ENCODE data around the gene TNFSF18. TPM values are rescaled to one million over a fixed set of nuclear protein-coding genes. Genes with fewer than 3 reads are reported as not detected.

TNFSF18 gene
- total RNA-seq, 1 experiment from 2014 or later, result not detected

DNA sequence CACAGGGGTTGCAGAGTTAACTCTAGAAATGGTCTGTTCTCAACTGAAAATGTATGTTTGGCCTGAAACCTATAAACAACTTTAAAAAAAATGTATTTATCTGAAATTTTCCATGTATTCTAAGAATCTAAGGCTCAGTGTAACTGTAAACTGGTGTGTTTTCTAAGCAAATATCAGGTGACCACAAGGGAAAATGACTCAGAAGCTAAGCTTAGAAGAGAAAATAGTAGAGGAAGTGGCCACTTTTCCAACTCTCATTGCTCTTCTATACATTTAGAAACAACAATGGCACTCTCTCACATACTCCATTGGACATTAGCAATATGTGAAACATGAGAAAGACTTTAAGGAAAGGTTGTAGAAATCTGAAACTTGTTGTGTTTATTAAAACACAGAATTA lies 7.5 kb downstream of the TNFSF18 start (continued):
- TF ChIP-seq, protein P1, sequence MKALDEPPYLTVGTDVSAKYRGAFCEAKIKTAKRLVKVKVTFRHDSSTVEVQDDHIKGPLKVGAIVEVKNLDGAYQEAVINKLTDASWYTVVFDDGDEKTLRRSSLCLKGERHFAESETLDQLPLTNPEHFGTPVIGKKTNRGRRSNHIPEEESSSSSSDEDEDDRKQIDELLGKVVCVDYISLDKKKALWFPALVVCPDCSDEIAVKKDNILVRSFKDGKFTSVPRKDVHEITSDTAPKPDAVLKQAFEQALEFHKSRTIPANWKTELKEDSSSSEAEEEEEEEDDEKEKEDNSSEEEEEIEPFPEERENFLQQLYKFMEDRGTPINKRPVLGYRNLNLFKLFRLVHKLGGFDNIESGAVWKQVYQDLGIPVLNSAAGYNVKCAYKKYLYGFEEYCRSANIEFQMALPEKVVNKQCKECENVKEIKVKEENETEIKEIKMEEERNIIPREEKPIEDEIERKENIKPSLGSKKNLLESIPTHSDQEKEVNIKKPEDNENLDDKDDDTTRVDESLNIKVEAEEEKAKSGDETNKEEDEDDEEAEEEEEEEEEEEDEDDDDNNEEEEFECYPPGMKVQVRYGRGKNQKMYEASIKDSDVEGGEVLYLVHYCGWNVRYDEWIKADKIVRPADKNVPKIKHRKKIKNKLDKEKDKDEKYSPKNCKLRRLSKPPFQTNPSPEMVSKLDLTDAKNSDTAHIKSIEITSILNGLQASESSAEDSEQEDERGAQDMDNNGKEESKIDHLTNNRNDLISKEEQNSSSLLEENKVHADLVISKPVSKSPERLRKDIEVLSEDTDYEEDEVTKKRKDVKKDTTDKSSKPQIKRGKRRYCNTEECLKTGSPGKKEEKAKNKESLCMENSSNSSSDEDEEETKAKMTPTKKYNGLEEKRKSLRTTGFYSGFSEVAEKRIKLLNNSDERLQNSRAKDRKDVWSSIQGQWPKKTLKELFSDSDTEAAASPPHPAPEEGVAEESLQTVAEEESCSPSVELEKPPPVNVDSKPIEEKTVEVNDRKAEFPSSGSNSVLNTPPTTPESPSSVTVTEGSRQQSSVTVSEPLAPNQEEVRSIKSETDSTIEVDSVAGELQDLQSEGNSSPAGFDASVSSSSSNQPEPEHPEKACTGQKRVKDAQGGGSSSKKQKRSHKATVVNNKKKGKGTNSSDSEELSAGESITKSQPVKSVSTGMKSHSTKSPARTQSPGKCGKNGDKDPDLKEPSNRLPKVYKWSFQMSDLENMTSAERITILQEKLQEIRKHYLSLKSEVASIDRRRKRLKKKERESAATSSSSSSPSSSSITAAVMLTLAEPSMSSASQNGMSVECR (CRISPR knock-in tag; IDR thresholded peaks at IDR 0.05; ENCODE audit: borderline replicate concordance), result no peak
- TF ChIP-seq MYBL2 (CRISPR knock-in tag; IDR thresholded peaks at IDR 0.05), result no peak
- TF ChIP-seq PRRX2 (CRISPR knock-in tag; IDR thresholded peaks at IDR 0.05), result no peak
- TF ChIP-seq, protein P2, sequence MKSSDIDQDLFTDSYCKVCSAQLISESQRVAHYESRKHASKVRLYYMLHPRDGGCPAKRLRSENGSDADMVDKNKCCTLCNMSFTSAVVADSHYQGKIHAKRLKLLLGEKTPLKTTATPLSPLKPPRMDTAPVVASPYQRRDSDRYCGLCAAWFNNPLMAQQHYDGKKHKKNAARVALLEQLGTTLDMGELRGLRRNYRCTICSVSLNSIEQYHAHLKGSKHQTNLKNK (CRISPR knock-in tag; IDR thresholded peaks at IDR 0.05), result no peak
- TF ChIP-seq NR2C2 (CRISPR knock-in tag; IDR thresholded peaks at IDR 0.05), result no peak
- TF ChIP-seq NFATC4 (CRISPR knock-in tag; IDR thresholded peaks at IDR 0.05), result no peak
- TF ChIP-seq FOXP1 (CRISPR knock-in tag; IDR thresholded peaks at IDR 0.05; ENCODE audit: borderline replicate concordance), result no peak
- no peak for TF ChIP-seq SMAD3 (CRISPR knock-in tag; IDR thresholded peaks at IDR 0.05; ENCODE audit: borderline replicate concordance)
- TF ChIP-seq ZNF396 (CRISPR knock-in tag; IDR thresholded peaks at IDR 0.05; ENCODE audit: borderline replicate concordance), result no peak

DNA sequence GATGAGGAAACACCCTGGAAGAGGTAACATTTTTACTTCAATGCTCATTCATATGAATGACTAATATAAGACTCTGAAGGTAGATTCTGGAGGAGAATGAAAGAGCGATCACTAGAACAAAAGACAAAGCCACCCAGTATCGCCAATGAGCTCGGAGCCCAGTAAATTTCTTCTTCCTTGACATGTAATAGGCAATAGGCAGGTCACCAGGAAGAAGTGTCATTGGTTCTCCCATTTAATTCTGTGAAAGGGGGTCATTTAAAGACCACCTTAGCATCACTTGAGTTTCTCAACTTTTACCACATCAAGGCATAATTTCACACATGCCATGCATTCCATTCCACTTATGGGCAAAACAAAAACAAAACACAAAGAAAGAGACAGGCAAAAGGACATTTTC lies 7.9 kb downstream of the TNFSF18 start:
- H3K9me3 Mint-ChIP-seq, result no peaks in the 10 kb centered on the region
- ATAC-seq (no peak), DNase-seq (ENCODE audit: low spot score) (no peak)
- H3K27me3 Mint-ChIP-seq (ENCODE audit: low read depth), result no peaks in the 10 kb centered on the region
- H3K4me3 Mint-ChIP-seq, result no peak overlapping the region
- no peaks in the 10 kb centered on the region for H3K36me3 Mint-ChIP-seq
- peaks cover 5% of the 10 kb centered on the region; the same call in 1 of the 2 replicates for H3K4me1 Mint-ChIP-seq
- ChIA-PET POLR2A (no interaction called here), CTCF (no interaction called here)
- no peak overlapping the region for H3K27ac Mint-ChIP-seq
- TF ChIP-seq SMAD4 (CRISPR knock-in tag; IDR thresholded peaks at IDR 0.05) (no peak), ZNF671 (CRISPR knock-in tag; IDR thresholded peaks at IDR 0.05) (no peak), EMX1 (CRISPR knock-in tag; IDR thresholded peaks at IDR 0.05) (no peak), CREB1 (CRISPR knock-in tag; IDR thresholded peaks at IDR 0.05) (no peak), FOXJ3 (CRISPR knock-in tag; IDR thresholded peaks at IDR 0.05; ENCODE audit: borderline replicate concordance) (no peak), ZBTB21 (CRISPR knock-in tag; IDR thresholded peaks at IDR 0.05; ENCODE audit: borderline replicate concordance) (no peak), ZNF121 (CRISPR knock-in tag; IDR thresholded peaks at IDR 0.05) (no peak), GRHL2 (CRISPR knock-in tag; IDR thresholded peaks at IDR 0.05; ENCODE audit: insufficient replicate concordance, severe bottlenecking) (no peak), KAT7 (CRISPR knock-in tag; IDR thresholded peaks at IDR 0.05; ENCODE audit: borderline replicate concordance) (no peak)
- TF ChIP-seq, protein P3, sequence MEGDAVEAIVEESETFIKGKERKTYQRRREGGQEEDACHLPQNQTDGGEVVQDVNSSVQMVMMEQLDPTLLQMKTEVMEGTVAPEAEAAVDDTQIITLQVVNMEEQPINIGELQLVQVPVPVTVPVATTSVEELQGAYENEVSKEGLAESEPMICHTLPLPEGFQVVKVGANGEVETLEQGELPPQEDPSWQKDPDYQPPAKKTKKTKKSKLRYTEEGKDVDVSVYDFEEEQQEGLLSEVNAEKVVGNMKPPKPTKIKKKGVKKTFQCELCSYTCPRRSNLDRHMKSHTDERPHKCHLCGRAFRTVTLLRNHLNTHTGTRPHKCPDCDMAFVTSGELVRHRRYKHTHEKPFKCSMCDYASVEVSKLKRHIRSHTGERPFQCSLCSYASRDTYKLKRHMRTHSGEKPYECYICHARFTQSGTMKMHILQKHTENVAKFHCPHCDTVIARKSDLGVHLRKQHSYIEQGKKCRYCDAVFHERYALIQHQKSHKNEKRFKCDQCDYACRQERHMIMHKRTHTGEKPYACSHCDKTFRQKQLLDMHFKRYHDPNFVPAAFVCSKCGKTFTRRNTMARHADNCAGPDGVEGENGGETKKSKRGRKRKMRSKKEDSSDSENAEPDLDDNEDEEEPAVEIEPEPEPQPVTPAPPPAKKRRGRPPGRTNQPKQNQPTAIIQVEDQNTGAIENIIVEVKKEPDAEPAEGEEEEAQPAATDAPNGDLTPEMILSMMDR (IDR thresholded peaks at IDR 0.05), result no peak
- TF ChIP-seq, protein P4, sequence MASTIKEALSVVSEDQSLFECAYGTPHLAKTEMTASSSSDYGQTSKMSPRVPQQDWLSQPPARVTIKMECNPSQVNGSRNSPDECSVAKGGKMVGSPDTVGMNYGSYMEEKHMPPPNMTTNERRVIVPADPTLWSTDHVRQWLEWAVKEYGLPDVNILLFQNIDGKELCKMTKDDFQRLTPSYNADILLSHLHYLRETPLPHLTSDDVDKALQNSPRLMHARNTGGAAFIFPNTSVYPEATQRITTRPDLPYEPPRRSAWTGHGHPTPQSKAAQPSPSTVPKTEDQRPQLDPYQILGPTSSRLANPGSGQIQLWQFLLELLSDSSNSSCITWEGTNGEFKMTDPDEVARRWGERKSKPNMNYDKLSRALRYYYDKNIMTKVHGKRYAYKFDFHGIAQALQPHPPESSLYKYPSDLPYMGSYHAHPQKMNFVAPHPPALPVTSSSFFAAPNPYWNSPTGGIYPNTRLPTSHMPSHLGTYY (CRISPR knock-in tag; IDR thresholded peaks at IDR 0.05), result no peak
- TF ChIP-seq, protein P5, sequence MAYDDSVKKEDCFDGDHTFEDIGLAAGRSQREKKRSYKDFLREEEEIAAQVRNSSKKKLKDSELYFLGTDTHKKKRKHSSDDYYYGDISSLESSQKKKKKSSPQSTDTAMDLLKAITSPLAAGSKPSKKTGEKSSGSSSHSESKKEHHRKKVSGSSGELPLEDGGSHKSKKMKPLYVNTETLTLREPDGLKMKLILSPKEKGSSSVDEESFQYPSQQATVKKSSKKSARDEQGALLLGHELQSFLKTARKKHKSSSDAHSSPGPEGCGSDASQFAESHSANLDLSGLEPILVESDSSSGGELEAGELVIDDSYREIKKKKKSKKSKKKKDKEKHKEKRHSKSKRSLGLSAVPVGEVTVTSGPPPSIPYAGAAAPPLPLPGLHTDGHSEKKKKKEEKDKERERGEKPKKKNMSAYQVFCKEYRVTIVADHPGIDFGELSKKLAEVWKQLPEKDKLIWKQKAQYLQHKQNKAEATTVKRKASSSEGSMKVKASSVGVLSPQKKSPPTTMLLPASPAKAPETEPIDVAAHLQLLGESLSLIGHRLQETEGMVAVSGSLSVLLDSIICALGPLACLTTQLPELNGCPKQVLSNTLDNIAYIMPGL (CRISPR knock-in tag; IDR thresholded peaks at IDR 0.05), result no peak
- TF ChIP-seq, protein P6, sequence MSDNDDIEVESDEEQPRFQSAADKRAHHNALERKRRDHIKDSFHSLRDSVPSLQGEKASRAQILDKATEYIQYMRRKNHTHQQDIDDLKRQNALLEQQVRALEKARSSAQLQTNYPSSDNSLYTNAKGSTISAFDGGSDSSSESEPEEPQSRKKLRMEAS (CRISPR knock-in tag; IDR thresholded peaks at IDR 0.05), result no peak
- TF ChIP-seq, protein P7, sequence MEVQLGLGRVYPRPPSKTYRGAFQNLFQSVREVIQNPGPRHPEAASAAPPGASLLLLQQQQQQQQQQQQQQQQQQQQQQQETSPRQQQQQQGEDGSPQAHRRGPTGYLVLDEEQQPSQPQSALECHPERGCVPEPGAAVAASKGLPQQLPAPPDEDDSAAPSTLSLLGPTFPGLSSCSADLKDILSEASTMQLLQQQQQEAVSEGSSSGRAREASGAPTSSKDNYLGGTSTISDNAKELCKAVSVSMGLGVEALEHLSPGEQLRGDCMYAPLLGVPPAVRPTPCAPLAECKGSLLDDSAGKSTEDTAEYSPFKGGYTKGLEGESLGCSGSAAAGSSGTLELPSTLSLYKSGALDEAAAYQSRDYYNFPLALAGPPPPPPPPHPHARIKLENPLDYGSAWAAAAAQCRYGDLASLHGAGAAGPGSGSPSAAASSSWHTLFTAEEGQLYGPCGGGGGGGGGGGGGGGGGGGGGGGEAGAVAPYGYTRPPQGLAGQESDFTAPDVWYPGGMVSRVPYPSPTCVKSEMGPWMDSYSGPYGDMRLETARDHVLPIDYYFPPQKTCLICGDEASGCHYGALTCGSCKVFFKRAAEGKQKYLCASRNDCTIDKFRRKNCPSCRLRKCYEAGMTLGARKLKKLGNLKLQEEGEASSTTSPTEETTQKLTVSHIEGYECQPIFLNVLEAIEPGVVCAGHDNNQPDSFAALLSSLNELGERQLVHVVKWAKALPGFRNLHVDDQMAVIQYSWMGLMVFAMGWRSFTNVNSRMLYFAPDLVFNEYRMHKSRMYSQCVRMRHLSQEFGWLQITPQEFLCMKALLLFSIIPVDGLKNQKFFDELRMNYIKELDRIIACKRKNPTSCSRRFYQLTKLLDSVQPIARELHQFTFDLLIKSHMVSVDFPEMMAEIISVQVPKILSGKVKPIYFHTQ (CRISPR knock-in tag; IDR thresholded peaks at IDR 0.05), result no peak
